Measurements from ENCODE around the gene ANKRD35.

GRCh38 chr1:145901312-145902021 is 15.8 kb upstream of the ANKRD35 start:
- TF ChIP-seq CTCF (IDR thresholded peaks at IDR 0.05): no peak
- TF ChIP-seq, protein P1, sequence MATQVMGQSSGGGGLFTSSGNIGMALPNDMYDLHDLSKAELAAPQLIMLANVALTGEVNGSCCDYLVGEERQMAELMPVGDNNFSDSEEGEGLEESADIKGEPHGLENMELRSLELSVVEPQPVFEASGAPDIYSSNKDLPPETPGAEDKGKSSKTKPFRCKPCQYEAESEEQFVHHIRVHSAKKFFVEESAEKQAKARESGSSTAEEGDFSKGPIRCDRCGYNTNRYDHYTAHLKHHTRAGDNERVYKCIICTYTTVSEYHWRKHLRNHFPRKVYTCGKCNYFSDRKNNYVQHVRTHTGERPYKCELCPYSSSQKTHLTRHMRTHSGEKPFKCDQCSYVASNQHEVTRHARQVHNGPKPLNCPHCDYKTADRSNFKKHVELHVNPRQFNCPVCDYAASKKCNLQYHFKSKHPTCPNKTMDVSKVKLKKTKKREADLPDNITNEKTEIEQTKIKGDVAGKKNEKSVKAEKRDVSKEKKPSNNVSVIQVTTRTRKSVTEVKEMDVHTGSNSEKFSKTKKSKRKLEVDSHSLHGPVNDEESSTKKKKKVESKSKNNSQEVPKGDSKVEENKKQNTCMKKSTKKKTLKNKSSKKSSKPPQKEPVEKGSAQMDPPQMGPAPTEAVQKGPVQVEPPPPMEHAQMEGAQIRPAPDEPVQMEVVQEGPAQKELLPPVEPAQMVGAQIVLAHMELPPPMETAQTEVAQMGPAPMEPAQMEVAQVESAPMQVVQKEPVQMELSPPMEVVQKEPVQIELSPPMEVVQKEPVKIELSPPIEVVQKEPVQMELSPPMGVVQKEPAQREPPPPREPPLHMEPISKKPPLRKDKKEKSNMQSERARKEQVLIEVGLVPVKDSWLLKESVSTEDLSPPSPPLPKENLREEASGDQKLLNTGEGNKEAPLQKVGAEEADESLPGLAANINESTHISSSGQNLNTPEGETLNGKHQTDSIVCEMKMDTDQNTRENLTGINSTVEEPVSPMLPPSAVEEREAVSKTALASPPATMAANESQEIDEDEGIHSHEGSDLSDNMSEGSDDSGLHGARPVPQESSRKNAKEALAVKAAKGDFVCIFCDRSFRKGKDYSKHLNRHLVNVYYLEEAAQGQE (IDR thresholded peaks at IDR 0.05; ENCODE audit: insufficient read depth in 1 of 2, low read depth in 2 of 2, low read length in 1 of 2): no peak
- TF ChIP-seq SIN3A (IDR thresholded peaks at IDR 0.05; ENCODE audit: borderline replicate concordance, insufficient read depth, low read depth, low read length): no peak

All from Panc1 (cell line).